BJ (cell line): ENCODE data around the gene TRAPPC6A. TPM values are rescaled to one million over a fixed set of nuclear protein-coding genes. Genes with fewer than 3 reads are reported as not detected.

ENCODE experiments used
- CTCF ChIA-PET: fragments of 350-600 bp; formaldehyde crosslinking; extraction: SDS; loops from one replicate; lab custom pipeline; 2021; ENCODE audit warnings: antibody characterized with exemption, inconsistent platforms; lab: Yijun Ruan, JAX
- POLR2A ChIA-PET: fragments of 300-600 bp; sonication (Branson Sonifier 250); formaldehyde crosslinking; extraction: SDS; loops from one replicate; lab custom pipeline; 2021; ENCODE audit warnings: antibody characterized with exemption; lab: Charles Lee
- DNase-seq: peaks from one replicate; pipeline ENCODE4 v3.0.0-alpha.2; 2011; ENCODE audit warnings: low read depth
- H3K27me3 ChIP-seq: 2 replicates; pipeline ENCODE4 v1.6.0; 2011; ENCODE audit warnings: low read length; ENCODE audit not compliant: control insufficient read depth, insufficient read depth
- H3K36me3 ChIP-seq: 2 replicates; pipeline ENCODE4 v1.5.1; 2011; ENCODE audit warnings: low read length; ENCODE audit not compliant: control insufficient read depth, insufficient read depth
- H3K4me3 ChIP-seq: 2 replicates; pipeline ENCODE4 v1.5.1; 2011; ENCODE audit warnings: low read depth, mild to moderate bottlenecking, control low read depth, low read length
- polyA plus RNA-seq: library from polyadenylated mRNA; depleted of rRNA; stranded (reverse); fragments of >200 nt; gene quantifications from 2 replicates; pipeline ENCODE4 v1.2.3, GENCODE V29; 2011
- TF ChIP-seq, protein P1 (sequence below): IDR thresholded peaks from 2 replicates; pipeline ENCODE4 v1.5.1; 2011; ENCODE audit warnings: low read depth, mild to moderate bottlenecking, control low read depth, inconsistent platforms, low read length, moderate library complexity; ENCODE audit not compliant: insufficient read depth

Gene TRAPPC6A
- polyA plus RNA-seq, 1 experiment = 15.0 TPM

DNA sequence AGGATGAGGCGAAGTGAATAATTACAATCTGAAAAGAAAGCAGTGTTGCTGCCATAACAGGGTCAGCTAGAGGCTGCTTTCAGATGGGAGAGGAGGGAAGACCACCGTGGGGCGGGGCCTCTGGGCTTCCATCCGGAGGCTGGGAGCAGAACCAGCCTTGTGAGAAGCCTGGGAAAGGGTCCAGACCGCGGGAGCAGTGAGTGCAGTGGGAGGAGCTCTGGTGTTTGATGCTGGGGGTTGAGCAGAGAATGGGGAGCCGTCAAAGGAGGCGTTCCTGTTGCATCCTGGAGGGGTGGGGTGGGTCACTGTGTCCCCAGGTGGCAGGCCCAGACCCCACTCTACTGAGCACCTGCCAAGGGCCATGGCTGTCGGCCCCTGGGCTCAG is 35.3 kb downstream of the TRAPPC6A start:
- Histone ChIP-seq H3K36me3 (peaks cover 26% of the 10 kb centered on the region), H3K4me3 (no peak overlapping the region), H3K27me3 (no peaks in the 10 kb centered on the region)
- POLR2A ChIA-PET = no interaction called here
- TF ChIP-seq, protein P1, sequence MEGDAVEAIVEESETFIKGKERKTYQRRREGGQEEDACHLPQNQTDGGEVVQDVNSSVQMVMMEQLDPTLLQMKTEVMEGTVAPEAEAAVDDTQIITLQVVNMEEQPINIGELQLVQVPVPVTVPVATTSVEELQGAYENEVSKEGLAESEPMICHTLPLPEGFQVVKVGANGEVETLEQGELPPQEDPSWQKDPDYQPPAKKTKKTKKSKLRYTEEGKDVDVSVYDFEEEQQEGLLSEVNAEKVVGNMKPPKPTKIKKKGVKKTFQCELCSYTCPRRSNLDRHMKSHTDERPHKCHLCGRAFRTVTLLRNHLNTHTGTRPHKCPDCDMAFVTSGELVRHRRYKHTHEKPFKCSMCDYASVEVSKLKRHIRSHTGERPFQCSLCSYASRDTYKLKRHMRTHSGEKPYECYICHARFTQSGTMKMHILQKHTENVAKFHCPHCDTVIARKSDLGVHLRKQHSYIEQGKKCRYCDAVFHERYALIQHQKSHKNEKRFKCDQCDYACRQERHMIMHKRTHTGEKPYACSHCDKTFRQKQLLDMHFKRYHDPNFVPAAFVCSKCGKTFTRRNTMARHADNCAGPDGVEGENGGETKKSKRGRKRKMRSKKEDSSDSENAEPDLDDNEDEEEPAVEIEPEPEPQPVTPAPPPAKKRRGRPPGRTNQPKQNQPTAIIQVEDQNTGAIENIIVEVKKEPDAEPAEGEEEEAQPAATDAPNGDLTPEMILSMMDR = no peak
- DNase-seq = no peak
- CTCF ChIA-PET = interaction anchor here (1.4 kb wide), 1 partner anchor 11 kb away, joined by 3 read pairs; no protein-coding TSS in a partner anchor

DNA sequence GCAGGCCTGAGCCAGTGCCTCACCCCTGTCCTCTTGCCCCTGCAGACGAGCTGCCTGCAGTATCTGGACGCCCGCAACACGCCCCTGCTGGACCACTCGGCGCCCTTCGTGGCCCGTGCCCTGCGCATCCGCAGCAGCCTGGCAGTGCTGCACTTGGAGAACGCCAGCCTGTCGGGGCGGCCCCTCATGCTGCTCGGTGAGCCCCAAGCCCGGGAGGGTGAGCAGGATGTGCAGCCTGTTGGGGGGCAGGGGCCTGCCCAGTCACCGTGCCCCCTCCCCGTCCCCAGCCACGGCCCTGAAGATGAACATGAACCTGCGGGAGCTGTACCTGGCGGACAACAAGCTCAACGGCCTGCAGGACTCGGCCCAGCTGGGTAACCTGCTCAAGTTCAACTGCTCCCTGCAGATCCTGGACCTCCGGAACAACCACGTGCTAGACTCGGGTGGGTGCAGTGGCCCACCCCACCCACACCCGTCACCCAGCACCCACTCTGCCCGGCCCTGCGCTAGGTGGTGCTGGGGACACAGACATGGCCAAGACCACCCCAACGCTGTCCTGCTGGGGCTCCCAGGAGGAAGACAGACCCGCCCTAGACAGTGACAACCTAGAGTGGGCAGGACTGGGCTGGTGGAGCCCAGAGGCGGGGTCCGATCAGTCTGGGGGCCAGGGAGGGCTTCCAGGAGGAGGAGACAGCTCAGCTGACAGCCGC is 35.9 kb downstream of the TRAPPC6A start:
- TF ChIP-seq, protein P1 = no peak
- CTCF ChIA-PET = interaction anchor here (1.4 kb wide), 1 partner anchor 11 kb away, joined by 3 read pairs; no protein-coding TSS in a partner anchor
- POLR2A ChIA-PET = no interaction called here
- peaks cover 25% of the 10 kb centered on the region for H3K36me3 ChIP-seq
- no peak for DNase-seq
- no peak overlapping the region for H3K4me3 ChIP-seq
- H3K27me3 ChIP-seq = no peaks in the 10 kb centered on the region

DNA sequence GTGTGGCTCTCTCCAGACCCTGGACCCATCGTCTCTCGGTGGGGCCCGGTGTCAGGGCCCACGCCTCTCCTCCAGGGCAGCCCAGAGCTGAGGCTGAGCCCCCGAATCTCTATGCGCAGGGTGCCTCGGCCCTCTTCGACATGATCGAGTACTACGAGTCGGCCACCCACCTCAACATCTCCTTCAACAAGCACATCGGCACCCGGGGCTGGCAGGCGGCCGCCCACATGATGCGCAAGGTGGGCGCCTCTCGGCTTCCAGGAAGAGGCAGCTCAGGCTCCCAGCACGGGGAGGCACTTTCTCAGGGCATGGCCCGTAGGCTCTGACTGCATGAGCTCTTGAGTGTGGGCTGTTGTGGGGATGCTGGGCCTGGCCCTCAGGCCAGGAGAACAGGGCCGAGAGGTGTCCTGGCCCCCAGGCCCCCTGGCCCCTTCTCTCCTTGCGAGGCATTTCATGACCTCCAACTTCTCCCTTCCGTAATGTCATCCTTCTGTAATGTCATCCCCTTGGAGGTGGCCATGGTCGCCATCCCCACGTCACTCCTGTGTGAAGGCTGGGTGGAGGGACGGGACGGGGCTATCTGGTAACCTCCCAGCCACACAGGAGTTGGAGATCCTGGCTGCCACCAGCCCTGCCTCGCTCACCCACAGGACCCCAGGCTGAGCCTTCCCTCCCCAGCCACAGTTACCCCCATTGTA is 36.7 kb downstream of the TRAPPC6A start:
- H3K27me3 ChIP-seq = no peaks in the 10 kb centered on the region
- no peak for DNase-seq
- peaks cover 23% of the 10 kb centered on the region for H3K36me3 ChIP-seq
- CTCF ChIA-PET = interaction anchor here (0.9 kb wide), 1 partner anchor 11 kb away, joined by 3 read pairs; no protein-coding TSS in a partner anchor
- no peak overlapping the region for H3K4me3 ChIP-seq
- TF ChIP-seq, protein P1 = no peak
- POLR2A ChIA-PET = no interaction called here

DNA sequence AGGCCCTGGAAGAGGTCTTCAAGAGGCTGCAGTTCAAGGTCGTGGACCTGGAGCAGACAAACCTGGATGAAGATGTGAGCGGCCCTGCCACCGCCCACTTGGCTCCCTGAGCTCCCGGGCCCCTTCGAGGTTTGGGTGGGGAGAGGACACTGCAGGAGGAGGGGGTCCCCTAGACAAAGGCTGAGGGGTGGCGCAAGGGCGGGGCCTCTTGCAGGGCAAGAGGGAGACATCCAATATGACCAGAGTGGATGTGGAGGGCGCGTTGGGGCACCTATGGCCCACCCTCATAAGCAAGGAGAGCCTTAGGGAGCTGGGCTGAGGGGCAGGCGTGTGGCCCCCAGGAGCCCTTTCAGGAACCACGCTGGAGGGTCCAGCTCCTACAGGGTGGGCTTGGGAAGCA is 37.5 kb downstream of the TRAPPC6A start:
- no peak for DNase-seq
- Histone ChIP-seq H3K4me3 (no peak overlapping the region), H3K36me3 (peaks cover 20% of the 10 kb centered on the region), H3K27me3 (no peaks in the 10 kb centered on the region)
- ChIA-PET CTCF (interaction anchor here (0.9 kb wide), 1 partner anchor 12 kb away, joined by 3 read pairs; no protein-coding TSS in a partner anchor), POLR2A (no interaction called here)
- TF ChIP-seq, protein P1 = no peak

DNA sequence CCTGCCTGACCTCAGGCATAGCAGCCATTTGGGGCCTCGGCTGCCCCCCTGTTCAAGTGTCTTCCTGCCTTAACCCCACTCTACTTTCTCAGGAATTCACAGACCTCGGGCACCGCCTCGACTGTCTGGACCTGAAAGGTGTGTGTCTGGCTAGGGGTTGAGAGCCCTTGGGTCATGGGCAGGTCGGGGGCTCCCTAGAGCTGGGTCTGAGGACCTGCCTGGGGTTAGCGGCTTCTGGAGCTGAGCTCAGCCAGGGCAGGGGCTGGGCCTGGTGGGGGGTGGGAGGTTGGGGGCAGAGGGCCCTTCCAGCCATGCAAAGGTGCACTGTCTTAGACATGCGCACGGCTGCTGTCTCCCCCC is 37.9 kb downstream of the TRAPPC6A start:
- ChIA-PET POLR2A (no interaction called here), CTCF (no interaction called here)
- Histone ChIP-seq H3K27me3 (no peaks in the 10 kb centered on the region), H3K4me3 (no peak overlapping the region), H3K36me3 (peaks cover 16% of the 10 kb centered on the region)
- DNase-seq = no peak
- TF ChIP-seq, protein P1 = no peak
